A549 (cell line): ENCODE results near the gene P2RY14. TPM values are rescaled to one million over a fixed set of nuclear protein-coding genes. Genes with fewer than 3 reads are reported as not detected.

Source experiments
- ATAC-seq, 2 experiments: fragments of 200-7000 bp in 1 of 2; fragments of >200 bp in 1 of 2; cut with Nextera tagmentation in 1 of 2; cut with Tn5 transposase in 1 of 2; 3 replicates each; pipeline versions ENCODE4 v1.8.0 to v1.9.1; 2018 to 2020; ENCODE audit warnings: mild to moderate bottlenecking in 1 of 2, moderate library complexity in 1 of 2
- CTCF ChIA-PET: fragments of 300-600 bp; sonication (Branson Sonifier 250); formaldehyde crosslinking; extraction: SDS; loops from one replicate; lab custom pipeline; 2021; ENCODE audit warnings: antibody characterized with exemption, inconsistent platforms; lab: Yijun Ruan, JAX
- POLR2A ChIA-PET: fragments of 350-600 bp; formaldehyde crosslinking; extraction: SDS; loops from one replicate; lab custom pipeline; 2021; ENCODE audit warnings: antibody characterized with exemption, inconsistent platforms; lab: Yijun Ruan, JAX
- DNase-seq, 2 experiments: peaks; one replicate each; pipeline versions ENCODE4 v3.0.0 to v3.0.0-alpha.2; 2011 to 2016; ENCODE audit warnings: low read depth in 1 of 2, low spot score in 1 of 2
- FAIRE-seq: peaks from 2 replicates; lab custom pipeline; 2011; peaks lifted over from hg19 to GRCh38; lab: Jason Lieb, UNC
- H3K27ac ChIP-seq, 2 experiments: fragments of >200 bp; sonication (Bioruptor Twin); formaldehyde crosslinking; 3 replicates each; pipeline ENCODE4 v1.5.1; 2016 to 2017
- H3K4me1 ChIP-seq: fragments of >200 bp; sonication (Bioruptor Twin); formaldehyde crosslinking; 3 replicates; pipeline ENCODE4 v1.6.1; 2016
- H3K4me2 ChIP-seq: fragments of >200 bp; sonication (Bioruptor Twin); formaldehyde crosslinking; 3 replicates; pipeline ENCODE4 v1.6.1; 2016
- H3K4me3 ChIP-seq: fragments of >200 bp; sonication (Bioruptor Twin); formaldehyde crosslinking; 3 replicates; pipeline ENCODE4 v1.5.1; 2016
- H3K9me3 ChIP-seq: fragments of >200 bp; sonication (Bioruptor Twin); formaldehyde crosslinking; 3 replicates; pipeline ENCODE4 v1.6.1; 2016
- CBX8 ChIP-seq: fragments of 200-600 bp; sonication (generic); IDR thresholded peaks from 2 replicates; pipeline ENCODE4 v1.6.1; 2016
- CEBPB ChIP-seq, 2 experiments: fragments of >200 bp in 1 of 2; sonication (Bioruptor Twin) in 1 of 2; formaldehyde crosslinking in 1 of 2; IDR thresholded peaks; 2 replicates each; pipeline ENCODE4 v1.6.1; 2012 to 2016
- CHD2 ChIP-seq: fragments of 150-350 bp; IDR thresholded peaks from 2 replicates; pipeline ENCODE4 v1.6.1; 2014; ENCODE audit warnings: low read length; ENCODE audit not compliant: partially characterized antibody
- EHMT2 ChIP-seq: fragments of 200-600 bp; sonication (generic); IDR thresholded peaks from 2 replicates; pipeline ENCODE4 v1.6.1; 2016; ENCODE audit warnings: antibody characterized with exemption, low read depth, mild to moderate bottlenecking, moderate library complexity
- EP300 ChIP-seq, 2 experiments: fragments of >200 bp; sonication (Bioruptor Twin); formaldehyde crosslinking; IDR thresholded peaks; 2 replicates in 1 of 2; 3 replicates in 1 of 2; pipeline ENCODE4 v1.6.1; 2016 to 2017
- FOSL2 ChIP-seq, 2 experiments: fragments of 450-650 bp in 1 of 2; fragments of >200 bp in 1 of 2; sonication (Bioruptor Twin) in 1 of 2; formaldehyde crosslinking; IDR thresholded peaks; 2 replicates each; pipeline versions ENCODE4 v1.5.0 to v1.6.1; 2016 to 2020; ENCODE audit warnings: mild to moderate bottlenecking in 1 of 2, moderate library complexity in 1 of 2
- FOXS1 ChIP-seq: fragments of 250-450 bp; sonication (Bioruptor Pico); IDR thresholded peaks from 2 replicates; pipeline ENCODE4 v1.5.0; 2020; ENCODE audit warnings: mild to moderate bottlenecking, moderate library complexity
- GATA3 ChIP-seq: IDR thresholded peaks from 2 replicates; pipeline ENCODE4 v1.6.1; 2012; ENCODE audit warnings: borderline replicate concordance
- HDAC2 ChIP-seq: fragments of 200-600 bp; sonication (generic); IDR thresholded peaks from 2 replicates; pipeline ENCODE4 v1.6.1; 2016
- HOXA7 ChIP-seq: fragments of 250-450 bp; sonication (Bioruptor Pico); IDR thresholded peaks from 2 replicates; pipeline ENCODE4 v1.5.0; 2020; ENCODE audit warnings: mild to moderate bottlenecking, moderate library complexity
- HOXB5 ChIP-seq: fragments of 250-450 bp; sonication (Bioruptor Pico); IDR thresholded peaks from 2 replicates; pipeline ENCODE4 v1.5.0; 2020; ENCODE audit warnings: mild to moderate bottlenecking, moderate library complexity
- KDM1A ChIP-seq: fragments of 200-600 bp; sonication (generic); IDR thresholded peaks from 2 replicates; pipeline ENCODE4 v1.6.1; 2016; ENCODE audit warnings: low read depth, mild to moderate bottlenecking
- KDM5A ChIP-seq: fragments of 200-600 bp; sonication (generic); IDR thresholded peaks from 2 replicates; pipeline ENCODE4 v1.6.1; 2016; ENCODE audit warnings: antibody characterized with exemption, mild to moderate bottlenecking
- MAFK ChIP-seq: fragments of 450-650 bp; IDR thresholded peaks from 2 replicates; pipeline ENCODE4 v1.6.1; 2014; ENCODE audit not compliant: partially characterized antibody
- MAZ ChIP-seq: fragments of 150-350 bp; IDR thresholded peaks from 2 replicates; pipeline ENCODE4 v1.6.1; 2014; ENCODE audit warnings: antibody characterized with exemption, low read depth, low read length, borderline replicate concordance
- NPAS2 ChIP-seq: fragments of 250-450 bp; sonication (Bioruptor Pico); IDR thresholded peaks from 2 replicates; pipeline ENCODE4 v1.8.0; 2022; ENCODE audit warnings: mild to moderate bottlenecking, moderate library complexity, borderline replicate concordance
- RAD21 ChIP-seq, 2 experiments: fragments of >200 bp in 1 of 2; sonication (Bioruptor Twin) in 1 of 2; formaldehyde crosslinking in 1 of 2; IDR thresholded peaks in 1 of 2; conservative IDR thresholded peaks in 1 of 2; 2 replicates in 1 of 2; 3 replicates in 1 of 2; pipeline ENCODE4 v1.6.1; 2012 to 2018; ENCODE audit warnings: inconsistent platforms in 1 of 2
- SMC3 ChIP-seq: fragments of >200 bp; sonication (Bioruptor Twin); formaldehyde crosslinking; IDR thresholded peaks from 3 replicates; pipeline ENCODE4 v1.6.1; 2018; ENCODE audit warnings: inconsistent platforms
- TFCP2L1 ChIP-seq: fragments of 250-450 bp; sonication (Bioruptor Pico); IDR thresholded peaks from 2 replicates; pipeline ENCODE4 v1.5.0; 2021; ENCODE audit warnings: mild to moderate bottlenecking
- USF2 ChIP-seq: fragments of 450-650 bp; IDR thresholded peaks from 2 replicates; pipeline ENCODE4 v1.6.1; 2014; ENCODE audit warnings: antibody characterized with exemption
- ZC3H11A ChIP-seq: fragments of 450-650 bp; IDR thresholded peaks from 2 replicates; pipeline ENCODE4 v1.6.1; 2014; ENCODE audit warnings: antibody characterized with exemption, mild to moderate bottlenecking
- ZFP36 ChIP-seq: fragments of 450-650 bp; IDR thresholded peaks from 2 replicates; pipeline ENCODE4 v1.6.1; 2014; ENCODE audit warnings: borderline replicate concordance; ENCODE audit not compliant: partially characterized antibody
- WGBS: methylation state at CpG from one replicate; pipeline ENCODE4 v1.1.6; 2017; ENCODE audit errors: missing lambda C conversion rate; 5-methylcytosine and 5-hydroxymethylcytosine counted together
- polyA plus RNA-seq, 4 experiments: library from polyadenylated mRNA; depleted of rRNA in 3 of 4; stranded (reverse); fragments of >200 nt; fragmentation: RNase III in 1 of 4; extraction: RNeasy Plus Mini Kit Qiagen cat#74134 plus additional on column Dnase treatment in 1 of 4; gene quantifications; 2 replicates in 3 of 4; 3 replicates in 1 of 4; pipeline ENCODE4 v1.2.3, GENCODE V29; 2011 to 2017
- TF ChIP-seq, protein P1 (sequence below): fragments of 150-350 bp; IDR thresholded peaks from 2 replicates; pipeline ENCODE4 v1.6.1; 2014; ENCODE audit warnings: low read depth, mild to moderate bottlenecking, low read length
- TF ChIP-seq, protein P2 (sequence below): fragments of >200 bp; sonication (Bioruptor Twin); formaldehyde crosslinking; IDR thresholded peaks from 2 replicates; pipeline ENCODE4 v1.6.1; 2016
- TF ChIP-seq, protein P3 (sequence below): fragments of >200 bp; sonication (Bioruptor Twin); formaldehyde crosslinking; IDR thresholded peaks from 3 replicates; pipeline ENCODE4 v1.6.1; 2016

P2RY14 gene
- polyA plus RNA-seq, 2 of the 4 experiments (the other 2 are of a cell fraction): not detected

DNA sequence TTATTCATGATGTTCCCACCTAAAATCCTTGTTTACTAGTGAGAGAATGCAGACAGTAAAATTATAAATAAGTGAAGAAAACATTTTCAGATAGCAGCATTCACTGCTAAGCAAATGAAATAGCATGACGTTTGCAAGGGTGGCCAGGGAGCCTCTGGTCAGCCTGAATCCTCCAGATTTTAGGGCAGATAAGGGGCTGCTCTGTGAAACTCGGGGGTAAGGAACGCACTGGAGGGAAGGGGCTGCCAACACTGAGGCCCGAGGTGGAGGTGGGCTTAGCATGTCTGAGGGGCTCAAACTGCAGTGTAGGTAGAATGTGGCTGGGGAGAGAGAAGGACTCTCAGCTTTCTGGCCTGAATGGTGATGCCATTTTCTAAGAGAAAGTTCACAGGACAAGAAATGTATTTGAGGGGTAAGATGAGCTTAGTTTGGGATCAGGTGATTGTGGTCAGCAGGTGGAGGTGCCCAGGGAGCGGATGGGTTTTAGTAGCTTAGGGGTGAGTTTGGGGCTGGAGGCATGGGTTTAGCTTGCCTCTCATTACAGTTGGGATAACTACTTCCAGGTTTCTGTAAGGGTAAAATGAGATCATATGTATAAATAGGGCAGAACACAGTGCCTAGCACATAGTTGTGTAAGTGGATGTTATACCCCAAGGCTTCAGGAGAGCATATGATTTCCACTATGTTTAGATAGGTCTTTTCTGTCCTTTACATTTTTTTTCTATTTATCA lies 95.8 kb downstream of the P2RY14 start:
- Histone ChIP-seq H3K9me3 (no peaks in the 10 kb centered on the region), H3K4me1 (no peaks in the 10 kb centered on the region), H3K4me2 (no peak overlapping the region), H3K4me3 (no peak overlapping the region), H3K27ac (no peak overlapping the region)
- ATAC-seq: no peak
- FAIRE-seq: no peak
- CTCF ChIA-PET: interaction anchor here (0.6 to 3.2 kb wide), 5 partner anchors 15 to 146 kb away, joined by 3 to 19 read pairs (median 3); no protein-coding TSS in a partner anchor
- no peak for DNase-seq
- WGBS: 57% methylated on average over 5 of the region's 5 CpGs
- TF ChIP-seq, protein P1, sequence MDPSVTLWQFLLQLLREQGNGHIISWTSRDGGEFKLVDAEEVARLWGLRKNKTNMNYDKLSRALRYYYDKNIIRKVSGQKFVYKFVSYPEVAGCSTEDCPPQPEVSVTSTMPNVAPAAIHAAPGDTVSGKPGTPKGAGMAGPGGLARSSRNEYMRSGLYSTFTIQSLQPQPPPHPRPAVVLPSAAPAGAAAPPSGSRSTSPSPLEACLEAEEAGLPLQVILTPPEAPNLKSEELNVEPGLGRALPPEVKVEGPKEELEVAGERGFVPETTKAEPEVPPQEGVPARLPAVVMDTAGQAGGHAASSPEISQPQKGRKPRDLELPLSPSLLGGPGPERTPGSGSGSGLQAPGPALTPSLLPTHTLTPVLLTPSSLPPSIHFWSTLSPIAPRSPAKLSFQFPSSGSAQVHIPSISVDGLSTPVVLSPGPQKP: no peak
- TF ChIP-seq CEBPB (IDR thresholded peaks at IDR 0.05): no peak
- no peak for TF ChIP-seq HOXB5 (CRISPR knock-in tag)
- no peak for TF ChIP-seq EHMT2
- POLR2A ChIA-PET: no interaction called here

DNA sequence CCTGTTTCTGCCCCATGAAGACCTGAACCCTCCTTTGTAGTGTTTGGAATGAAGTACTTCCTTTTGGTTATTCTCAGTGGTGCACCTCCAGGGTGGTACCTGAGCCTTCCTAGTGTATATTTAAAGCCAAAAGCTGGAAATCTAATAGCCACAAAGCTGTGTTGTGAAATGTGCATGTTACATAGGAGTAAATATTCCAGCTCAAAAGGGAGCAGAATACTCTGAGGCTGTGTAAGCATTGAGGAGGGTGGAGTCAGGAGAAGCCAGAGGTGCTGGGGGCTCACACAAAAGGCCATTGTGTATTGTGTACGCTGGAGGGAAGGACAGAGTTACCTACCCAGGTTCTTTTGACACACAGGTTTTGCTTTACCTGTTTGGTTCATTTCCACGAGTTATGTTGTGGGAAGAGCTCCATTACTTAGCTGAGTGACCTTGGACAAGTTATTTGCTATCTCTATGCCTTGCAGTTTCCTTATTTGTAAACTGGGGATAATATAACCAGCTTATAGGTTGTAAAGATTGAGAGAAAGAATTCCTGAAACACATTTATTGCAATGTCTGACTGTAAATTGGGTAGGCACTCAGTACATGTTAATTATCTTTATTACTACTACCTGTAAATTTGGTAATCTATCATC lies 100.0 kb downstream of the P2RY14 start:
- no peak overlapping the region for H3K4me3 ChIP-seq
- POLR2A ChIA-PET: no interaction called here
- ATAC-seq: no peak
- no peak for DNase-seq
- TF ChIP-seq ZFP36 (no peak), MAZ (no peak), ZC3H11A (no peak), USF2 (no peak), GATA3 (no peak), CBX8 (no peak), FOXS1 (CRISPR knock-in tag) (no peak), FOSL2 (IDR thresholded peaks at IDR 0.05) (no peak), FOSL2 (CRISPR knock-in tag; IDR thresholded peaks at IDR 0.05) (no peak), RAD21 (conservative IDR thresholded peaks at IDR 0.05 in 1 of 2, IDR thresholded peaks at IDR 0.05 in 1 of 2) (no peak), MAFK (no peak), HDAC2 (no peak), KDM1A (no peak)
- TF ChIP-seq, protein P2, sequence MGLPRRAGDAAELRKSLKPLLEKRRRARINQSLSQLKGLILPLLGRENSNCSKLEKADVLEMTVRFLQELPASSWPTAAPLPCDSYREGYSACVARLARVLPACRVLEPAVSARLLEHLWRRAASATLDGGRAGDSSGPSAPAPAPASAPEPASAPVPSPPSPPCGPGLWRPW: no peak
- TF ChIP-seq, protein P3, sequence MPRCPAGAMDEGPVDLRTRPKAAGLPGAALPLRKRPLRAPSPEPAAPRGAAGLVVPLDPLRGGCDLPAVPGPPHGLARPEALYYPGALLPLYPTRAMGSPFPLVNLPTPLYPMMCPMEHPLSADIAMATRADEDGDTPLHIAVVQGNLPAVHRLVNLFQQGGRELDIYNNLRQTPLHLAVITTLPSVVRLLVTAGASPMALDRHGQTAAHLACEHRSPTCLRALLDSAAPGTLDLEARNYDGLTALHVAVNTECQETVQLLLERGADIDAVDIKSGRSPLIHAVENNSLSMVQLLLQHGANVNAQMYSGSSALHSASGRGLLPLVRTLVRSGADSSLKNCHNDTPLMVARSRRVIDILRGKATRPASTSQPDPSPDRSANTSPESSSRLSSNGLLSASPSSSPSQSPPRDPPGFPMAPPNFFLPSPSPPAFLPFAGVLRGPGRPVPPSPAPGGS: no peak
- TF ChIP-seq, all 56 proteins: peak for 0
- WGBS: 52% methylated on average over 2 of the region's 2 CpGs
- CTCF ChIA-PET: interaction anchor here (0.6 to 3.1 kb wide), 6 partner anchors 10 to 106 kb away, joined by 3 to 19 read pairs (median 6); no protein-coding TSS in a partner anchor
- no peak overlapping the region for H3K27ac ChIP-seq
- no peak overlapping the region for H3K4me2 ChIP-seq
- no peaks in the 10 kb centered on the region for H3K9me3 ChIP-seq
- no peak for FAIRE-seq
- H3K4me1 ChIP-seq: no peaks in the 10 kb centered on the region

GRCh38 chr3:151175952-151176351 lies 102.4 kb downstream of the P2RY14 start:
- FAIRE-seq: no peak
- WGBS: 73% methylated on average over 2 of the region's 2 CpGs
- TF ChIP-seq CHD2 (no peak), FOXS1 (CRISPR knock-in tag) (no peak), SMC3 (no peak), EP300 (IDR thresholded peaks at IDR 0.05) (no peak), TFCP2L1 (CRISPR knock-in tag) (no peak), HOXA7 (CRISPR knock-in tag) (no peak), KDM5A (no peak), NPAS2 (CRISPR knock-in tag) (no peak)
- ATAC-seq: no peak
- Histone ChIP-seq H3K9me3 (no peaks in the 10 kb centered on the region), H3K4me1 (no peaks in the 10 kb centered on the region), H3K4me2 (no peak overlapping the region), H3K4me3 (no peak overlapping the region), H3K27ac (no peak overlapping the region)
- no peak for DNase-seq
- ChIA-PET POLR2A (no interaction called here), CTCF (no interaction called here)
